DMS53 treated with DMSO at 0.1 percent for 48 hours (cell line): ENCODE data around the gene MKX.

ENCODE experiments used
- DNase-seq: peaks from one replicate; lab custom pipeline; 2025; ENCODE audit not compliant: unreplicated experiment; lab: John Stamatoyannopoulos, UW

Gene MKX

GRCh38 chr10:27742195-27743011 is 3.2 kb downstream of the MKX start:
- DNase-seq, result peak; percentile 84

DNA sequence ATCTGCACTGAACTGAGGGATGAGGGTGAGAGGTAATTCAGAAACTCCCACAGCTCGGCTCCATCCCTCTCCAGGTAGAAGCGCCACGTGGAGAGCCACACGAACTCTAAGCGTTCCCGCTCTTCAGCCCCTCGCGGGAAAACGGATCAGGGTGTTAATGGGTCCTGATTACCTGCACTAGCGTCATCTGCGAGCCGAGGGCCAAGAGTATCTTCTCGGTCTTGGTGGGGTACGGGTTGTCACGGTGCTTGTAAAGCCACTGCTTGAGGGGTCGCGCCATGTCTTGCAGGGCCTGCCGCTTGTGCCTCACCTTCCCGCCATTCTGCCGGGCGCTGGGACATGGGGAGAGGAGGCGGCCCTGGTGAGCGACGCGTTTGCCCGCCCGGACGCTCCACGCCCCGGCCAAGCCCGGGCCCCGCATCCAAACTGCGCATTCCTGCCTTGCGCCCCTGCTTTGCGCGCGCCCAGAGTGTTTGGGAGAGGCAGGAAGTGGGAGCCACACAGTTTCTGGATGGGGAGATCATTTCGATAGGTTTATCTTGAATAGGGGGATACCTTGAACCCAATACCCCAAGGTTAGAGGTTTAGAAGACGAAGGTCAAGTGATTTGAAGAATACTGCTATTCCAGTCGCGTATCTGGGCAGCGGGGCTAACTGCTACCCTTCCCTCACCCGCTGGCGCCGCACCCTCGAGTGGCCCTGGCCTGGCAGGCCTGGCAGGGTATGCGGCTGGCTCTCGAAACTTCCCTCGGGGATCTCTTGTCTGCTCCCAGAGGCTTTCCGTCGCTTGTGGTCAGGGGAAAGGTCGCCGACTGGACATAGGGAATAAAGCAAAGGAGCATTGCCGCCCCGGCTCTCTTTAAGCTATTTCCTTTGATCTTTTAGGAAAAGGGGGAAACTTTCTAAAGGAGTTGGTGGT is 4.2 kb downstream of the MKX start:
- DNase-seq, result no peak

DNA sequence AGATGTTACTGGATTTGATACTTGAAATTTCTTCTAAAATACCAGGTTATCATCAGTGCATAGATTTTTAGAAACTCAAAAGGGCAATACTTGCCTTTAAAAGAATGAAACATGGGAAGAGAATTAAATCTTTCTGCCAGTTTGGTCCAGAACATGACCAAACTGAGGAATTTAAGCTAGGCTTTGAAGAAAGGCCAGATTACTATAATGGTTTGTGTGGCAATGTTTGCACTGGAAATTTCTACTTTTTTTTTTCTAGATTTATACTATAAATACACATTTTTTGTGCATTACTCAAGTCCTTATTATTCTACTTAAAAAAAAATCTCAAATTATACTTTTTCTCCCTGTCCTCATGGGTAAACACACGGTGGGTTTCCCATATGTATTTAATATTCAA is 9.2 kb downstream of the MKX start:
- DNase-seq, result no peak

DNA sequence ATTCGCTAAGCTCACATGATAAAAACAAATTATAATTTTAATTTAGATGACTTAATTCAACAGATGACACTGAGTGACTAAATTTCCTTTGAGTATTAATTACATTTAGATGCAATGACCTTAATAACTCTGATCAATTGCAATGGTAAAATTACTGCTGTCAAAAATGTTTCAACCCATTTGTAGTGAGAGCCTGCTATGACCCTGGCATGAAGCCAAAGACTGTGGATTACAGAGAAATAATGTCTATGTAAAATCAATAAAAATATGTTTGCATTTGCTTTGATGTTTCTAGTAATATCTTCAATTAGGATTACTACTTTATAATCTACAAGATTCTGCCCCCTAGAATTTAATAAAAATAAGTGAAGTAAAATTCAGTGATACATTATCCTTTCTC is 15.6 kb downstream of the MKX start:
- DNase-seq, result no peak

DNA sequence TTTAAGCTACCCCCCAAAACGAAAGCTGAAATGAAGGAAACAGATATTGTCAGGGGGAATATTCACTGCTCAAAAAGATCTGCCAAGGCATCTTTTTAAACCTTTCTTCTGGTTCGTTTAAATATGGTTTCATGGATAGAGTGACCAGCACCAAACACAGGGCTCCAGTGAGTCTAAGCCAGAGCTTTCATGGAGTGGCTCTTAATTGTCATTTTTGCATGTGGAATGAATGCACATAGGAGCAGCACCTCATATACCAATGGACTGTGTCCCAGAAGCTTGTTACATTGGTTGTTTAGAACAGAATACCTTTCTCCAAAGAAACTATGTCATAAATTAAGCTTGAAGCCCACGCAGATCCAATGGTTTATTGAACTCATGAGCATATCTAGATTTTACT is 17.3 kb downstream of the MKX start:
- no peak for DNase-seq

DNA sequence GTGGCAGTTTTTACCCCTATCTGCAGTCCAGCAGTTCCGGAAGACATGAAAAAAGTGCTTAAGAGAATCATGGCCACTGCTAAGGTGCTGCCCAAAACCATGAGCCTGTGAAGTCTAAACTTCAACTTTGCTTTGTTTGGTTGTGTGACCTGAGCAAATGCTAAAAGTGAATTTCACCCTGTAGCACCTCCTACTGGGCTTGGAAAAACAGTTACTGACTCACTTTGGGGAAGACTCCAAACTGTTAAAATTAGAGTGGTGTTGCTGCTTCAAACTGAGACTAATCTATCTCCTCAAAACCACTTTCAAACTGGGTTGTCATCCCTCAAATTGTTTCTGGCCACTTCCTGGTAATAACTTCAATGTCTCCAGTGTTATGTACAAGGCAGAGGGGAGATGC is 21.3 kb downstream of the MKX start:
- DNase-seq, result no peak

DNA sequence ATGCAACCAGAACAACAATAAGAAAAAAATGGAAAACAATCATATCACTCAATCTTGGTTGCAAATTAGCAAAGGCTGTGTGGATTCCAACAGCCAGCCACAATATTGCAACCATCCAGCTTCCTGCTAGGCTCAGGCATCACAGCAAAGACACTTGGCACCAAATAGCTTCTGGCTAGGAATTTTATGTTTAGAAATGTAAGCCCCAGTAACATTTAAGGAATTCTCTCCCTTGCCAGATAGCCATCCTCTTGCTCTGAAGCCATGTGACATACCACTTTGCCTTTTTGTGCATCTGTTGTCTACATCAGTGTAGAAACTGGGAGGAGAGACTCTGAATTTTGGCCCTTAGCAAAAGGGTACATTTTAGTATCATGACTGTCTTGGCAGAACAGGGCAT is 22.2 kb downstream of the MKX start:
- no peak for DNase-seq

DNA sequence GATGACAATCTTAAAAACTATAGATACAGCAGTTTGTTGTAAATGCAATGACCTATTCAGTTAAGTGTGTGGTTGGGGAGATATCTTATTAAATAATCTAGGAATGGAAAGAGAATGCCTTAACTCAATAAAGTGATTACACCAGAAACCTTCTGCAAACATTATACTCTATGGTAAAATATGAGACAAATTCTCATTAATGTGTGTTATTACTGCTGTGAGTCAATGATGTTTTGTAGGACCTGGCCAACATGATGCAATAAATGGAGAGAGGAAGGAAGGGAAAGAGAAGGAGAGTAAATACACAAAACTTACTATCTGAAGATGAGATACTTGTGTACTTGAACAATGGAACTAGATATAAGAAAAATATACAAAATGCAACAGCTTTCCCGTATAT is 25.1 kb downstream of the MKX start:
- DNase-seq, result no peak

DNA sequence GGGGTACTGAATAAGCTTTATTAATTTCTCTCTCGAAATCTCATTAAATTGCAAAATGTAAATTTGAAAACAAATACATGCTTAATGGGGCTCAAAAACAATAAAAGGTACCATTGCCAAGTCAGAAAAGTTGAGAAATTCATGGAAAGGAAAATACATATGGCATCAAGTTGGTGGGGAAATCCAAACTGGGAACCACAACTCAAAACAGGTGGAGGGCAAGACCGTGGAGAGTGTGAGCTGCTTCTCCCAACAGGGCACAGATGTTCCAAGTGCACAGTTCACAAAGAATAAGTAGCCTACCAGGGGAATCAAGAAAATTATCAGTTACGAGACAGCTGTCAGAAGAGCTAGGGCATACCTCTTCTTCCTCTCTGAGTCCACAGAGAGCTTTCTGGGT is 26.6 kb downstream of the MKX start:
- no peak for DNase-seq

- DNase-seq, result no peak
These were observed 27.8 kb downstream of the MKX start for GRCh38 chr10:27717861-27718260.

DNA sequence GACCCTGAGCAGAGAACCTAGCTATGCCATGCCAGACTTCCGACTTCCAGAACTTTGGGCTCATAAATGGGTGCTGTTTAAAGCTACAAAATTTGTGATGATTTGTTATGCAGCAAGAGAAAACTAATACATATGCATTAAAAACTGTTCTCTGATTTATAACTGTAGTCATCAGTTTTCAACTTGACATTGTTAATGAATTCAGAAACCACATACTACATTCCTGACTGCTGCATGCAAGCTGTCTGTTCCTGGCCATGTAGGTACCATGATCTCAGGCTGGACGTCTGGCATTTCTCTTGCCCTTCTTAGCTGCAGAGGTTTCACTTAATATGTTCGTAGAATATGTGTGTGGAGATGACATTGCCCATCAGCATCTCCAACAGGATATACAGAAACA is 28.4 kb downstream of the MKX start:
- no peak for DNase-seq

DNA sequence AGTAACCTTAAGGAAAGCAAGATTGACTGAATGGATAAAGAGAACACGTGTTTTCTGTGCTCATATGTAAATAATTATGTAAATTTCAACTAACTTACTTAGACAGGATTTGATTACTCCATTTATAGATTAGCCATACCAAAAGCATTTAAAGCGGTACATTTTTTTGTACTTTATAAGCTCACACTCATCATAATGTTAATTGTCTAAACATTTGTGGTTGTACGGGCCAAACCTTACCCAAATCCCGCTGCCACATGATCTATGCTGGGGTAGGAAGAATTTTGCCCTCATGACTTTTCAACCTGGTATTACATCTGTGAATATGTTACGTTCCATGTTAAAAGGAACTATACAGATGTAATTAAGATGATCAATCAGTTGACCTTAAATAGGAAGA is 29.1 kb downstream of the MKX start:
- no peak for DNase-seq

GRCh38 chr10:27715505-27715904 is 30.1 kb downstream of the MKX start:
- no peak for DNase-seq

GRCh38 chr10:27714349-27714748 is 31.3 kb downstream of the MKX start:
- DNase-seq, result no peak

DNA sequence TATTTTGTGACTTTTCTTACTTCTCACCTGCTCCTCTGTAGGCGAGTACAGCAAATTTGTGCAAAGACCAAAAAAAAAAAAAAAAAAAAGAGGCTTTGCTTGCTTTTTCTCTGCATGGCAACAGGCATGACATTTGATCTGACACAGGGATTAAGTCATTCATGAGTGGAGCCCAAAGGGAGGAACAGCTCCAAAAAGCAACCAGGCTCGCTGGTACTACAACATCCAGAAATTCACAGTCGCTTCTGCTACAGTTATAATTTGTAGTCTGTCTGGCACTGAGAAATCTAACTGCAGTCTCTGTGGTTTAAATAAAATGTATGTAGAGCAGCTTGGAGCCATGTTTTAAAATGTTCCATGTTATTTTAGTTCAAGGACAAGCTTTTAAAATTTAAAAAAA is 31.7 kb downstream of the MKX start:
- peak; percentile 38 for DNase-seq

DNA sequence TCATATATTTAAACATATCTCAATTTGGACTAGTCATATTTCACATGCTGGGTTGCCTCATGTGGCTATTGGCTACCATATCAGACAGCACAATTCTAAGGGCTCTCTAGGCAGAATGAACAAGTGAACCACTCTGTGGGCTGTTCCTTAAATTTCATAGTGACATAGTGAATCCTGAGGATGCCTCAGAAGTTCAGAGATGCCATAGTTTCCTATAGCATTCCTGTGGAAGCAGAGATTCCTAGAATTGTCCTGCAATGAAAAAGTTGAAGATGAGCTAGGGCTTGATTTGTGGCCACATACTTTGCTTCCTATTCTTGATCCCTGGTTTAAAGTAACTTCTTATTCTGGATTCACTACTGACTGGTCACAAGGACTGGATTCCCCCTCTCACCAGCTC is 35.6 kb downstream of the MKX start:
- no peak for DNase-seq

DNA sequence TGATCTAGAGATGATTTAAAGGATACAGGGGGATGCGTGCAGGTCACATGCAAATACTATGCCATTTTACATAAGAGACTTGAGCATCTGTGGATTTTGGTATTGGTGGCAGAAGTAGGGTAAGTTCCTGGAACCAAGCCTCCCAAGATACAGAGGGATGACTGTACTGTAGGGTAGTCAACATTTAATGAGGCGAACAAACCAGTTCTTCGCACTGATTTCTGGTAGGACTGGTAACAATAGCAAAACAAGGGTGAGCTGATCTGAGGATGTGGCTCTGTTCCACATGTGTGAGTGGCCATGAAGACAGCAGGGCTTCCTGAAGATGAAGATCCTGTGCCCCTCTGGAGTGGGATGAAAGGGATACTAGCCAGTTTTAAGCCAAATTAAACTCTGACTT is 36.3 kb downstream of the MKX start:
- DNase-seq, result no peak

- DNase-seq, result no peak
These were observed 43.6 kb downstream of the MKX start for GRCh38 chr10:27701938-27702537.

DNA sequence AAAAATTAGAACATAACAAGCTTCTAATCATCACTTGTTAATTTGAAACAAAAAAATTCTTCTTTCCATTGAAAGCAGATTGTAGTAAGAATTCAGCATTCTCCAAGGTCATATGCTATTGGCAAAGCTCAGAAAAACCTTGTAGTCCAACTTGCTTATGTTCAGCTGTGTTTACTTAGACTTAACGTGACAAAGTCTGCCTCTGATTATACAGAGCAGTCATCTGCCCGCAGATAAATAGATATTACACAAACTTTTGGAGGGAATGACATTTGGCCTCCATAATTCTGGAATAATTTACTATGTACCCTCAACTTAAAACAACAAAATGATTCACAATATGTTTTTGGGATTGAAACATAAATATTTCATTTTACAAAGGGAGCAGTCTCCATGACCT is 45.8 kb downstream of the MKX start:
- DNase-seq, result peak; percentile 10

- no peak for DNase-seq
These were observed 46.7 kb downstream of the MKX start for GRCh38 chr10:27698961-27699360.

DNA sequence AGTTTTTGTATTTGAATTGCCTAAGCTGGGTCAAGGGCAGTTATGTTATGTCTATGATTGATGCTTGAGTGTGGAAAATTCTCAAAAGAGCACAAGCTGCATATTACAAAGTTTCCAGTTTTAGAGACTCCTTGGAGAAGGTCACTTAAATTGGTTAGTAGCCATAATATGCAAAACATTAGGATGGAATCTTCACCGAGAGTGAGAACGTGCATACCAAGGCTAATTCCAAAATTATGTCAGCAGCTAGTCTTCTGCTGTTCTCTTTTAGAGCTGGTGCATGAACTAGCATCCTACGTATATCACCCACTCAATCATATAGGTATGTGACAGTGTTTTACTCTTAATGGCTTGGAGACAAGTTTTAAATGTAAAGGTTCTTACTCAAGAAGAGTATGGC is 49.2 kb downstream of the MKX start:
- DNase-seq, result no peak

GRCh38 chr10:27695706-27696105 is 49.9 kb downstream of the MKX start:
- no peak for DNase-seq
